ENCODE data around the gene R3HDM2. TPM values are rescaled to one million over a fixed set of nuclear protein-coding genes. Genes with fewer than 3 reads are reported as not detected.
"Not testable (repeated sequence)": the region's sequence is repeated elsewhere in the genome, so short reads cannot be mapped to it uniquely, and the experiment has no call there.

R3HDM2 gene
- total RNA-seq, 1 donor from 2014 or later = 20.3 TPM

DNA sequence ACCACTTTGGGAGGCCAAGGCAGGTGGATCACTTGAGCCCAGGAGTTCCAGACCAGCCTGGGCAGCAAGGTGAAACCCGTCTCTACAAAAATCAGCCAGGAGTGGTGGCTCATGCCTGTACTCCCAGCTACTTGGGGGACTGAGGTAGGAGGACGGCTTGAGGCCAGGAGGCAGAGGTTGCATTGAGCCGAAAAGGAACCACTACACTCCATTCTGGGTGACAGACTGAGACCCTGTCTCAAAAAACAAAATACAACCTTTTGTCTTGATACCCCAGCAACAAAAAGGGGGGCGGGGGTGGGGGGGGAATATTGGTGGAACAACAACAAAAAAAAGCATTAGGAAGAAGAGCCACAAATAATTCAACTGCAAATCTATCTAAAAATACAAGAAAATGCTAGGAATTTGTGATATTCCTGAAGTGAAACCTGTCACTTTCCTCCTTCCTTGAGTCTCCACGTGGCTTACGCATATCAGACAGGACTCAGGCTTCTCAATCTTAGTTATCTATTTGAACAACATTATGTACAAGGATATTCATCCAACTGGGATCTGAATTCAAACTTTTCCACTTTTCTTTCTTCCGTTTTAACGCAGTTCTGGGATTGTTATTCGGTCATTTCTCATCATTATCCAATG, 1.3 kb downstream of the R3HDM2 start:
- DNase-seq (ENCODE audit: low read depth) = no peak

DNA sequence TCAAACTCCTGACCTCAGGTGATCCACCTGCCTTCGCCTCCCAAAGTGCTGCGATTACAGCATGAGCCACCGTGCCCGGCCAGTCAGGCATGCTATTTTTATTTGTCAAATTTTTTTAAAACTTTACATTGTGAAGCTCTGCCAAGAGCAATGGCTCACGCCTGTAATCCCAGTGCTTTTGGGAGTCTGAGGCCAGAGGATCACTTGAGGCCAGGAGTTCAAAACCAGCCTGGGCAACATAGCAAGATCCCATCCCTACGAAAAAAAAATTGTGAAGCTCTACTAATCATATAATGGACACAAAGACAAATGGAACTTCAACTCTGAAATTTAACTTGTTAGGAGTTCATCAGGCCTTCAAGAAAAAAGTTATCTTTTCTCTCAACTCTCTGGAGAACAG, 1.9 kb downstream of the R3HDM2 start:
- DNase-seq (ENCODE audit: low read depth) = no peak

DNA sequence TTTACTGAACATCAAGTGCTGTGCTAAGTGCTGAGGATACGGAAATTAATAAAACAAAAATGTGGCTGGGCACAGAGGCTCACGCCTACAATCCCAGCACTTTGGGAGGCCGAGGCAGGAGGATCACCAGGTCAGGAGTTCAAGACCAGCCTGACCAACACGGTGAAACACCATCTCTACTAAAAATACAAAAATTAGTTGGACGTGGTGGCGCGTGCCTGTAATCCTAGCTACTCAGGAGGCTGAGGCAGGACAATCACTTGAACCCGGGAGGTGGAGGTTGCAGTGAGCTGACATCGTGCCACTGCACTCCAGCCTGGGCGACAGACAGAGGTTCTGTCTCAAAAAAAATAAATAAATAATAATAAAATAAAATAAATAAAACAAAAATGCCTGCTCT, 3.9 kb downstream of the R3HDM2 start:
- DNase-seq (ENCODE audit: low read depth) = not testable (repeated sequence)

DNA sequence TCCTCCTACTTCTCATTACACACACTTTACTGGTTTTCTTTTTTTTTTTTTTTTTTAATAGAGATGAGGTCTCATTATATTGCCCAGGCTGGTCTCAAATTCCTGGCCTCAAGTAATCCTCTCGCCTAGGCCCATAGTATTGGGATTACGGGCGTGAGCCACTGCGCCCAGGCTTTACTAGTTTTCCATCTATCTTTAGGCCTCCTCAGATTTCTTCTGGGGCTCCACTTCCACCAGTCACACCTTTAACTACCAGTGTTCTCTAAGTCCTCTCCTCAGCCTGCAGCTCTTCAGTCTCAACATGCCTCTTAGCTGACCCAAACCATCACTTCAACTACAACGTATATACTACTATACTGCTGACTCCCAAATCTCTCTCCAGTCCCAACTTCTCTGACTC, 10.4 kb downstream of the R3HDM2 start:
- no peak for DNase-seq (ENCODE audit: low read depth)

DNA sequence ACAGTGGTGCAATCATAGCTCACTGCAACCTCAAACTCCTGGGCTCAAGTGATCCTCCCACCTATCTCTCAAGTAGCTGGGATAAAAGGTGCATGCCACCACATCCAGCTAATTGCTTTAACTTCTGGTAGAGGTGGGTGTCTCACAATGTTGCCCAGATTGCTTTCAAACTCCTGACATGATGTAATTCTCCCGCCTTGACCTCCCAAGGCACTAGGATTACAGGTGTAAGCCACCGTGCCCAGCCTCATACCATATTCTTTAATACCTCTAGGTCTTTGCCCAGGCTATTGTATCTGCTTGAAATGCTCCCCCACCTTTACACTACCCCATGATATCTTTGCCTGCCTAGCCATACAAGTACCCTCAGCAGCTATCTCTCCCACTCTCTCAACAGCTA, 11.3 kb downstream of the R3HDM2 start:
- no peak for DNase-seq (ENCODE audit: low read depth)

DNA sequence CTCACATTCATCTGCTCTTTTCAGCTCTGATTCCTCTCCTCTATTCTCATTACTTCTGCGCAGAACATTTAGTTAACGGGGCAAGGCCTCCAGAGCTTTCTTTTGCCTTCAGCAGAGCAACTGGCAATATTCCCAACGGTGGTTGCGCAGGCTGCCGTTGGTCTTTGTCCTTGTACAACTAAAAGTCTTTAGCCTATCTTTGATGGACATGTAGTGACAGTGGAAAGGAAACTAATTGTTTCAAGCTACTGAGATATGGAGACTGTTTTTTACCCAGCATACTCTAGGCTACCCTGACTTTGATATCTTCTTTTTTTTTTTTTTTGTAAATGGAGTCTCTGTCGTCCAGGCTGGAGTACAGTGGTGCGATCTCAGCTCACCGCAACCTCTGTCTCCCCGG, 12.6 kb downstream of the R3HDM2 start:
- no peak for DNase-seq (ENCODE audit: low read depth)

DNA sequence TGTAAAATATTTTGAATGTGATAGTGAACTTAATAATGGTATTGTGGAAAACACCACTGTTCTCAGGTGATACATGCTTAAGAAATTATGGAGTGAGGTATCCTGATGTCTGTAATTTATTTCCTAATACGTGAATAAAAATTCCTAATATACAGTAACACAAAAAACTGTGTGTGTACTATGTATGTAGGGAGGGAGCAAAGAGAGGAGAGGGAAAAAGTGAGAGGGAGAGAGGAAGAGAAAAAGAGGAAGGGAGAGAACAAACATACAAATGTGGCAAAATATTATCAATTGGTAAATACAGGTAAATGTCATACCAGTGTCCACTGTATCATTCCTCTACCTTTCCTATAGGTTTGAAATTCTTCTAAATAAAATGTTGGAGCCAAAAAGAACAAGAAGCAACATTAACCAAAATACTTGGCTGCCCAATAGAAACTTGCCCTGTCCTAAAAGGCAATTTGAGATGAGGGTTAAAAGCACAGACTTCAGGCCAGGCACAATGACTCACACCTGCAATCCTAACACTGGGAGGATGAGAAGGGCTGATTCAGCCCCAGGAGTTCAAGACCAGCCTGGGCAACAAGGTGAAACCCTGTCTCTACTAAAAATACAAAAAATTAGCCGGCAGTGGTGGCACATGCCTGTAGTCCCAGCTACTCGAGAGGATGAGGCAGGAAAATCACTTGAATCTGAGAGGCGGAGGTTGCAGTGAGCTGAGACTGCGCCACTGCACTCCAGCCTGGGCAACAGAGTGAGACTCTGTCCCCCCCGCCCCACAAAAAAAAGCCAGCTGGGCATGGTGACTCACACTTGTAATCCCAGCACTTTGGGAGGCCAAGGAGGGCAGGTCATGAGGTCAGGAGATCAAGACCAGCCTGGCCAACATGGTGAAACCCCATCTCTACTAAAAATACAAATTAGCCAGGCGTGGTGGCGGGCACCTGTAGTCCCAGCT, 14.5 kb downstream of the R3HDM2 start:
- peak; percentile 14 for DNase-seq (ENCODE audit: low read depth)

DNA sequence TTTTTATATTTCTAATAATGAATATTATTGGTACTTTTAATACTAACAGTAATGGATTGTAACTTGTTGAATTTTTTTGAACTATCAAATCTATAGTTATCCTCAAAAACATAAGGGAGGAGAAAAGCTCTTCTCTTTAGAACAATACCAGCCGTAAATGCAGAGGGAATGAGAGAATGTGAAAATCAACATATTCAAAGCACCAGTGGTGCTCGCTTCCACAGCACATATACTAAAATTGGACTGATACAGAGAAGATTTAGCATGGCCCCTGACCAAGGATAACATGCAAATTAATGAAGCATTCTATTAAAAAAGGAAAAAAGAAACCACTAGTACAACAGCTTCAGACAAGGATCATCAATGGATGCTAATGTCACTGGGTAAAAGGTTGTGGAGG, 15.8 kb downstream of the R3HDM2 start:
- no peak for DNase-seq (ENCODE audit: low read depth)

DNA sequence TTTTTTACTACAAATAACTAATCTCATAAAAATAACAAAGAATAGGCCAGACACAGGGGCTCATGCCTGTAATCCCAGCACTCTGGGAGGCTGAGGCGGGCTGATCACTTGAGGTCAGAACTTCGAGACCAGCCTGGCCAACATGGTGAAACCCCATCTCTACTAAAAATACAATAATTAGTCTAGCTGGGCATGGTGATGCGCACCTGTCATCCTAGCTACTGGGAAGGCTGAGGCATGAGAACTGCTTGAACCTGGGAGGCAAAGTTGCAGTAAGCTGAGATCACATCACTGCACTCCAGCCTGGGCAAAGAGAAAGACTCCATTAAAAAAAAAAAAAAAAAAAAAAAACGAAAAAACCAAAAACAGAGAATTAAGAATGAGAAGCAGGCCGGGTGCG, 16.7 kb downstream of the R3HDM2 start:
- DNase-seq (ENCODE audit: low read depth) = peak; percentile 34

DNA sequence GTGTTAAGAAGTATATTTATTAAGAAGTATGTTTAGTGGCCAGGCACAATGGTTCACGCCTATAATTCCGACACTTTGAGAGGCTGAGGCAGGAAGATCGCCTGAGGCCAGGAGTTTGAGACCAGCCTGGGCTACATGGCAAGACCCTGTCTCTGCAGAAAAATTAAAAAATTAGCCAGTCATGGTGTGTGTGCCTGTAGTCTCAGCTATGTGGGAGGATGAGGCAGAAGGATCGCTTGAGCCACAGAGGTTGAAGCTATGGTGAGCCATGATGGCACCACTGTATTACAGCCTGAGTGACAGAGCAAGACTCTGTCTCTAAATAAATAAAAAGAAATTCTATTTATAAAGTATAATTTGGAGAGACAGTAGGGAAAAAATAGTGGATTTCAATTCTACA, 20.3 kb downstream of the R3HDM2 start:
- DNase-seq (ENCODE audit: low read depth) = no peak

DNA sequence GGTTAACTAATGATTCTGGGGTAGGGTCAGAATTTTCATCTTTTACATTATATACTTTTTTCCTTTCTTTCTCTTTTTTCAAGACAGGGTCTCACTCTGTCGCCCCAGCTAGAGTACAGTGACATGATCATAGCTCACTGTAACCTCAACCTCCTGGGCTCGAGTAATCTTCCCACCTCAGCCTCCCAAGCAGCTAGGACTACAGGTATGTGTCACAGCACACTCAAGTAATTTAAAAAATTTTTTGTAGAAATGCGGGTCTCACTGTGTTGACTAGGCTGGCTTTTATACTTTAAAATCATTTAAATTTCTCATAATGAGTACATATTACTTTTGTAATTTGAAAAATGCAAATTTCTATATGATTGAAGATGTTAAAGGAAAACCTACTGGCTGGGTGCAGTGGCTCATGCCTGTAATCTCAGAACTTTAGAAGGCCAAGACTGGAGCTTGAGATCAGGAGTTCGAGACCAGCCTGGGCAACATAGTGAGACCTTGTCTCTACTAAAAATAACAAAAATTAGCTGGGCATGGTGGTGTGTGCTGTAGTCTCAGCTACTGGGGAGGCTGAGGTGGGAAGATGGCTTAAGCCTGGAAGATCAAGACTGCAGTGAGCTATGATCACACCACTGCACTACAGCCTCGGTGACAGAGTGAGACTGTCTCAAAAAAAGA, 25.7 kb downstream of the R3HDM2 start:
- DNase-seq (ENCODE audit: low read depth) = no peak

DNA sequence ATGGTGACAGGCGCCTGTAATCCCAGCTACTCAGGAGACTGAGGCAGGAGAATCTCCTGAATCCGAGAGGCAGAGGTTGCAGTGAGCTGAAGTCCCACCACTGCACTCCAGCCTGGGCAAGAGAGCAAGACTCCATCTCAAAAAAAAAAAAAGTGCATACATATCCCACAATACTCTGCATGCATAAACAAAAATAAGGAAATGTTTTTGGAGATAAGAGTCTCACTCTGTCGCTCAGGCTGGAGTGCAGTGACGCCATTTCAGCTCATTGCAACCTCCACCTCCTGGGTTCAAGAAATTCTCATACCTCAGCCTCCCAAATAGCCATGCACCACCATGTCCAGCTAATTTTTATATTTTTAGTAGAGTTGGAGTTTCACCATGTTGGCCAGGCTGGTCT, 28.7 kb downstream of the R3HDM2 start:
- not testable (repeated sequence) for DNase-seq (ENCODE audit: low read depth)

DNA sequence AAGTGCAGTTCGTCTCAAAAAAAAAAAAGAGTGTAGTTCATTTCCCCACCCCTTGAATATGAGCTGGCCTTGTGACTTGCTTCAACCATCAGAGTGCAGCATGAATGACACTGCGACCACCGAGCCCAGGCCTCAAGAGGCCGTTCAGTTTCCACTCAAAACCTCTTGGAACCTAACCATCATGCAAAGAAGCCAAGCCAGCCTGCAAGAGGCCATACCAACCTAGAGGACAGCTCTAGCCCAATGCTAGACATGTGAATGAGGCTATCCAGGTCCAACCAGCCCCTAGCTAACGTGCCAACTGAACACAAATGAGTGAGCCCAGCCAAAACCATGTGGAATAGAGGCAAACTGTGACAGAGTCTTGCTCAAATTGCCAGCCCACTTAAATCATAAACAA, 29.7 kb downstream of the R3HDM2 start:
- DNase-seq (ENCODE audit: low read depth) = no peak

DNA sequence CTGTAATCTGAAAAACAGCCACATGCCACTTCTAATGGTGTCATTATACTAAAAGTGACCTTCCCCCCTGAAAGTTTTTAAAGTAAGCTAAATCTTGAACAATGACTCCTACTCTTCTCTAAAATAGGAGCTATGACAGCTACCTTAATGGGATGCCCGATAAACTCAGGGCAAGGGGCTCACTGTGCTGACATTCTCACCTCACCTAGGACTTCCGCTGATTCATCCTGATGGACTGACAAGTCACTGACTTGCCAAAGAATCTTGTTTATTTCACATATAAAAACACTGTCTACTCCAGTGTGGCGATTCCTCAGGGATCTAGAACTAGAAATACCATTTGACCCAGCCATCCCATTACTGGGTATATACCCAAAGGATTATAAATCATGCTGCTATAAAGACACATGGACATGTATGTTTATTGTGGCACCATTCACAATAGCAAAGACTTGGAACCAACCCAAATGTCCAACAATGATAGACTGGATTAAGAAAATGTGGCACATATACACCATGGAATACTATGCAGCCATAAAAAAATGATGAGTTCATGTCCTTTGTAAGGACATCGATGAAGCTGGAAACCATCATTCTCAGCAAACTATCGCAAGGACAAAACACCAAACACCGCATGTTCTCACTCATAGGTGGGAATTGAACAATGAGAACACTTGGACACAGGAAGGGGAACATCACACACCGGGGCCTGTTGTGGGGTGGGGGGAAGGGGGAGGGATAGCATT, 31.0 kb downstream of the R3HDM2 start:
- not testable (repeated sequence) for DNase-seq (ENCODE audit: low read depth)

DNA sequence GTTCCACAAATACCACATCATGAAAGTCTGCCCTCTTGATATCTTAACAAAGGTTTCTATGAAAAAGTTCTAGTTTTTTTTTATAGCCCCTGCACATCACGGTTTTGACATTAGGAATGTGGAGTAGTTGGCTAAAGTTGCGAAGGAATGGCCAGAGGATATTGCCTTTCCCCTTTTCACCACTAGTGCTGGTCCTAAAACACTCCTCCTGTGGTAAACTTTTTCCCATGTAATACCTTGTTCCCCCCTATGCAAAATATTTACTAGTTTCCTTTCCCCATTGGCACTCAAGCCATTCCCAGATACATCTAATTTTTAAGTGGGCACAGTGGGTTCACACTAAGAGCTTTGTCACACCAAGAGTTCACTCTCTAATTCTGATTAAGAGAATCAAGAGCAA, 33.4 kb downstream of the R3HDM2 start:
- no peak for DNase-seq (ENCODE audit: low read depth)

DNA sequence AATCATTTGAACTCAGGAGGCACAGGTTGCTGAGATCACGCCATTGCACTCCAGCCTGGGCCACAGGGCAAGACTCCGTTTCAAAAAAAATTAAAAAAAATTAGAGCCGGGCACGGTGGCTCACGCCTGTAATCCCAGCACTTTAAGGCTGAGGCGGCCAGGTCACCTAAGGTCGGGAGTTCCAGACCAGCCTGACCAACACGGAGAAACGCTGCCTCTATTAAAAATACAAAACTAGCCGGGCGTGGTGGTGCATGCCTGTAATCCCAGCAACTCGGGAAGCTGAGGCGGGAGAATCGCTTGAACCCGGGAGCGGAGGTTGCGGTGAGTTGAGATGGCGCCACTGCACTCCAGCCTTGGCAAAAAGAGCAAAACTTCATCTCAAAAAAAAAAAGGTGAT, 35.7 kb downstream of the R3HDM2 start:
- no peak for DNase-seq (ENCODE audit: low read depth)

DNA sequence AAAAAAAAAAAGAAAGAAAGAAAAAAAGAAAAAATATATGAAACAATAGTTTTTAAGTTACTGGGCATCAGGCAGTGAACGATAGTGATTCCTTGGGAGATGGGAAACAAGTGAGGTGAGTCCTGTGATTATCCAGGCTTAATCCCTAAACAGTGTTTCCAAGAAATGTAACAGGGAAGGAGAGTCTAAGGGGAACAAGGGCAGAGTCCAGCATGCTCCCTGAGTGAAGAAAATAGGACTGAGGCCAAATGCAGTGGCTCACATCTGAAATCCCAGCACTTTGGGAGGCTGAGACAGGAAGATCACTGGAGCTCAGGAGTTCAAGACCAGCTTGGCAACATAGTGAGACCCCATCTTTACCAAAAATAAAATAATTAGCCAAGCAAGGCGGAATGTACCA, 40.7 kb downstream of the R3HDM2 start:
- no peak for DNase-seq (ENCODE audit: low read depth)

DNA sequence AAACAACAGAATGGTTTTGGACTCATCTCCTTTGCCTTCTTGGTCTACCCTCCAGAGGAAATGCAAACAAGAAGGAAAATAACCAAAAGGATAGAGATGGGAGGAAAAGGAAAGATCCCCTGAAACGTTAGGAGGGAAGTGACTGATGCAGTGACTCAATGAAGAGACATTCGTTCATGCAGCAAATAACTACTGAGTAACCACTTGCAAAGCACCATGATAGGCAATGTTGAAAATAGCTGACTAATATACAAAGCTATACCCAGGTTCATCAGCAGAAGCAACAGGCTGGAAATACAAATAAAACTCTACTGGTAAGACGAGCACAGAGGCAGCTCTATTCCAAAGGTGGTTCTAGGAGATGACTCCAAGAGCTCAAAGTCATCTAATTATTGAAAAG, 41.8 kb downstream of the R3HDM2 start:
- DNase-seq (ENCODE audit: low read depth) = peak; percentile 34

DNA sequence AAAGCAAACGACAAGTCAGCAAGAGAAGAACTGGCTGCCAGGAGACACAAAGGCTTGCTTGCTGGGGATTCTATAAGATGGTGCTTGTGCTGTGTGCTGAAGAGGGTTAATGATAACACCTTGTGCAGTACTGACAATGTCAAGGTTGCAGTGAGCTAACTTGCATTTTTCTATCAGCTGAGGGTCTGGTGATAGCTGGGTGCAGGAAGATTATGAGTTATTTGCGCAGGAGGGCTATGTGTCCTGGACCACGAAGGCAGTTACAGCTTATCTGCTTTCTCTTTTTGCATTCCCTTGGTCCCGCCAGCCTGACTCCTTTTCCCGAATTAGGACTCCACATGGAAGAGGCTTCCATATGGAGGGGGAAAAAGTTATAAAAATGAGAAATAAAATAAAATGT, 42.4 kb downstream of the R3HDM2 start:
- no peak for DNase-seq (ENCODE audit: low read depth)

DNA sequence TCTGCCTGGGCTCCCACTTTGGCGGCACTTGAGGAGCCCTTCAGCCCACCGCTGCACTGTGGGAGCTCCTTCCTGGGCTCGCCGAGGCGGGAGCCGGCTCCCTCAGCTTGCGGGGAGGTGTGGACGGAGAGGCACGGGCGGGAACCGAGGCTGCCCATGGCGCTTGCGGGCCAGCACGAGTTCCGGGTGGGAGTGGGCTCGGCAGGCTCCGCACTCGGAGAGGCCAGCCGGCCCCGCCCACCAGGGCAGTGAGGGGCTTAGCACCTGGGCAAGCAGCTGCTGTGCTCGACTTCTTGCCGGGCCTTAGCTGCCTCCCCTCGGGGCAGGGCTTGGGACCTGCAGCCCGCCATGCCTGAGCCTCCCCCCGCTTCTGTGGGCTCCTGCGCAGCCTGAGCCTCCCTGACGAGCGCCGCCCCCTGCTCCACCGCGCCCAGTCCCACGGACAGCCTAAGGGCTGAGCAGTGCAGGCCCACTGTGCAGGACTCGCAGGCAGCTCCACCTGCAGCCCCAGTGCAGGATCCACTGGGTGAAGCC, 44.6 kb downstream of the R3HDM2 start:
- DNase-seq (ENCODE audit: low read depth) = no peak

DNA sequence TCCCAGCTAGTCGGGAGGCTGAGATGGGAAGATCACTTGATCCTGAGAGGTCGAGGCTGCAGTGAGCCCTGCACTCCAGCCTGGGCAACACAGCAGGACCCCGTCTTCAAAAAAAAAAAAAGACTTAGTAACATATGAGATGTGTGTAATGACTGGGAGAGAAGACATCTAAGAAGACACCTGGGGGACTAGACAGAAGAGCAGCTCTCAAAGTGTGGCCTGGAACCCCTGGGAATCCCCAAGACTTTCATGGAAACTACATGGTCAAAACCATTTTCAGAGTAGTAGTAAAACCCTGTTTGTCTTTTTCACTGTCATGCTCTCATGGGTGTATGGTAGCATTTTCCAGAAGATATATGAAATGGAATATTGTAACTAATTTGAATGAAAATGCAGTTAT, 45.3 kb downstream of the R3HDM2 start:
- no peak for DNase-seq (ENCODE audit: low read depth)
